GM18868 (cell line): ENCODE measurements around the gene TNS3.
A peak's percentile ranks its signal among the peaks of the same experiment; 100 is the strongest.
"Not testable (repeated sequence)": the region's sequence is repeated elsewhere in the genome, so short reads cannot be mapped to it uniquely, and the experiment has no call there.

Experiments used
- ATAC-seq: cut with Tn5 transposase; IDR thresholded peaks from one replicate; pipeline ENCODE4 v1.9.1; 2021; ENCODE audit warnings: mild to moderate bottlenecking, moderate library complexity; ENCODE audit not compliant: unreplicated experiment

Gene TNS3

DNA sequence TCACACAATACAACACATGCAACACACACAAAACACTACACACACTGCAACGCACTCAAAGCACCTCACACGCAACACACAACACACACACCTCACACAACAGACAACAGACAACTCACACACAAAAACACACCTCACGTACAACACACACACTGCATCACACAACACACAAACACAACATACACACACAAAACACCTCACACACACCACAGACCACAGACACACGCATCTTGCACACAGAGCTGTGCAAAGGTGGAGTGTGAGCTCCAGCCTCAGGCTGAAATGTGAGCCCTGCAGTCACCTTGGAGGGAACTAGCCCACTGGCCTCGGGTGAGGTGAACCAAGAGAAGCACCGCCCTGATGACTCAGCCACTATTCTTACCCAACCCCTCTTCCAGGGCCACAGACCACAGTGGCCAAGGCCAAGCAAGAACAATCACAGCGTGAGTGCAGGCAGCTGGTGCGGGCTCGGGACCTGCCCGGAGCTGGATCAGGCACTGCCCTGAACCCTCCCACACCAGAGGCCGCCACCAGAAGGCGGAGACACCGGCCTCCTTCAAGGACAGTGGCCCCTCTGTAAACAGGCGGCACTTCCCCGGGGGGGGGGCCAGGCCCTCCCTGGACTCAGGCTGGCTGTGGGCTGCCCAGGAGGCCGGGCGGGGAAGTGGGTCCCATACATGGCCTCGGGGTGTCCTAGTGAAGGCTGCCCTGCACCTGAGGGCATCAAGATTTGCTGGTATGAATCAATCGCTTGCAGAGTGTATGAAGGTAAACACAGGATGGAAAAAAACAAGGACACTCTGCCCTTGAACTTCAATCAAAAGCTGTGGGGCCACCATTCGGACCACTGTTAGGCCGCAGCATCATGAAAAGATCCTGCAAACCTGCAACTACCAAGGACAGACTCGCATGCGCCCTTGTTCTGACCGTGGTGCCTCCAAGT lies 106.7 kb downstream of the TNS3 start:
- peak; percentile 87 for ATAC-seq

DNA sequence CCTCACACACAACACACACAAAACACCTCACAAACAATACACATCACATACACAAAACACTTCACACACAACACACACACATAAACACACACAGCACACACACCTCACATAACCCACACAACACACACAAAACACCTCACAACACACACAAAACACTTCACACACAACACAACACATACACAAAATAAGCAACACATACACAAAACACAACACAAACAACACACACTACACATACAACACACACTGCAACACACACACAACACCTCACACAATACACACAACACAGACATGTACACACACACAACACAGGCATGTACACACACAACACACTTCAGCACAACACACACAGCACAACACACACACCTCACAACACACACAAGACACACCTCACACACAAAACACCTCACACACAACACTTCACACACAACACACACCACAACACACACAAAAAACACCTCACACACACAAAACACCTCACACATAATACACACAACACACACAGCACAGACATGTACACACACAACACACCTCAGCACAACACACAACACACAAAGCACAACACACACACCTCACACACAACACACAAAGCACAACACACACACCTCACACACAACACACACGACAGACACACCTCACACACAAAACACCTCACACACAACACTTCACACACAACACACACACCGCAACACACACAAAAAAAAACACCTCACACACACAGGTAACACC lies 107.5 kb downstream of the TNS3 start:
- no peak for ATAC-seq

DNA sequence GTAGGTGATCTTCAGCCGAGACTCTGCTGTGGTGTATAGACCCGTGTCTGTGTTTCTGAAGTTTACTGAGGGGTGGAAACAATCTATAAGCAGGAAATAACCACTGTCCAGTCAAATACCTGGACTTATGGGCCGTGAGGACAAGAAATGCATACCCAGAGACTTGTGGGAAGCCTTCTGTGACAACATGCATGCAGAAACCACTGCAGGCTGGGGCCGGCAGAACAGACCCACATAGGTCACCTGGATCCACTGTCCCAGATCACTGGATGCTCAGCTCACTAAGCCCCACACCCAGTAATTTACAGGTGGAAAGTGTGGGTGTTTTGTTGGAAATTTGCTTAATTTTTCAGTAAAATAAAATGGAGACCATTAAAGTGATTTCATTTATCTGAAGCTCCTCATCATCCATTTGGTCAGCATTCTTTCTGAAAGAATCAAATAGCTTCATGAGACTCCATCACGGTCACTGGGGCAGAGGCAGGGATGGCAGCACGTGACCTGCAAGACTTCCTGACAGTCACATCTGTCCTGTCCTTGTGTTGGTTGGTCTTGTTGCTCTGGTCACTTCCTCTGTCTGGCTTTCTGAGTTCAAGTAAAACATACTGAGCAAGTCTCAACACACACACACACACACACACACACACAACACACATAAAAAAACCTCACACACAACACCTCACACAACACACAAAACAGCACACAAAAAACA lies 108.3 kb downstream of the TNS3 start:
- no peak for ATAC-seq

DNA sequence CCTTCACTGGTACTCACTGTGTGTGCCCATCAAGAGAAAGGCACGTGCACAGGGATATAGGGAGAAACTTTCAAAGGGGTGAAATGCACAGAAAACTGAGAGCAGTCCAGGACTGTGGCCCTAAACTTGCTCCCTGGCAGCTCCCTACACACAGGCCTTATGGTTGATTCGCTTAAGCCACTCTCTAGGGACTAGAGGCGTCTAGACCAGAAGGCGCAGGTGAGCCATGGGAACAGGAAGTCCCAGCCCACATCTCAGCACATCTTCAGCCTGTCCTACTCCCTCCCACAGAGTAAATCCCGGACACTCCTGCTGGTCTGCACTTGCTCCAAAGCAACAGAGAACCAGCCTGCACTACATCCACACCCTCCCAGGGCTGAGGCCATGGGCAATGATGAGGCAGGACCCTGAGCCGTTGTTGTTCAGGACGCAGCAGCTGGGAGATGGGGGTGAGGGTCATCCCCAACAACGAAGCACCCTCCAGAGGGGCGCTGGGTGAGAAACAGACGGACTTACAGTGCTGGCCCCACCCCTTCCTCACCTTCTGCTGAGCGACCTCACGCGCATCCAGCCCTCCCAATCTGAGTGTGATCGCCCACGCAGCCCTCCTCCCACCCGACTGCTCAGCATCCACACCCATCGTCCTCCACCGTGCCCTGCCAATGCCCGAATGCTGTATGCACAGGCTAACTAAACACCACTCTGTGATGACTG lies 109.3 kb downstream of the TNS3 start:
- ATAC-seq = no peak

DNA sequence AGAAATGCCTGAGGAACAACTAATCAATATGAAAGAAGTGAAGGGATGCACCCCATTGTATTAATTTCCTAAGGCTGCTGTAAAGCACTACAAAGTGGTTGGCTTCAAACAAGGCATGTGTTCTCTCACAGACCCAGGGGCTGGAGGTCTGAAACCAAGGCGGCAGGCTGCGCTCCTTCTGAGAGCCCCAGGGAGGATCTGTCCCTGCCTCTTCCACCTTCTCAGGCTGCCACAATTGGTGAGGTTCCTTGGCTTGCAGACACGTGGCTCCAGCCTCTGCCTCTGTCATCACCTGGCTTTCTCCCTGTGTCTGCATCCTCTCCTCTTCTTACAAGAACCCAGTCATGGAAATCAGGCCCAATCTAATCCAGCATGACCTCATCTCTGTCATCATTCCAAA lies 110.1 kb downstream of the TNS3 start:
- ATAC-seq = no peak

DNA sequence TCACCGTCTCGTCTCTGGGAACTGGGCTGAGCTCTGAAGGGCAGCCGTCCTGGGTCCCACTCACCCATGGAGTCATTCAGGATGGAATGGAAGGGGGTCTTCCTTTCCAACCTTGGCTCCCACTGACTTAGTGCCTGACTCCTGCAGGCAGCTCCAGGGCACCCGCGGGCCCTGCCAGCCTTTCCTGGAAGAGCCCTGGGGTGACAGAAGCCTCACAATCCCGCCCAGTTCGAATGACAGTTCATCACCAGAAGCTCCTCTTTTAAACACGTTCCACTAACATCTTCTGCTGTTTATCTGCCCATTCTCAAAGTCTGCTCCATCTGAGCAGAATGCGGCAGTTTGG lies 110.6 kb downstream of the TNS3 start:
- ATAC-seq = no peak

DNA sequence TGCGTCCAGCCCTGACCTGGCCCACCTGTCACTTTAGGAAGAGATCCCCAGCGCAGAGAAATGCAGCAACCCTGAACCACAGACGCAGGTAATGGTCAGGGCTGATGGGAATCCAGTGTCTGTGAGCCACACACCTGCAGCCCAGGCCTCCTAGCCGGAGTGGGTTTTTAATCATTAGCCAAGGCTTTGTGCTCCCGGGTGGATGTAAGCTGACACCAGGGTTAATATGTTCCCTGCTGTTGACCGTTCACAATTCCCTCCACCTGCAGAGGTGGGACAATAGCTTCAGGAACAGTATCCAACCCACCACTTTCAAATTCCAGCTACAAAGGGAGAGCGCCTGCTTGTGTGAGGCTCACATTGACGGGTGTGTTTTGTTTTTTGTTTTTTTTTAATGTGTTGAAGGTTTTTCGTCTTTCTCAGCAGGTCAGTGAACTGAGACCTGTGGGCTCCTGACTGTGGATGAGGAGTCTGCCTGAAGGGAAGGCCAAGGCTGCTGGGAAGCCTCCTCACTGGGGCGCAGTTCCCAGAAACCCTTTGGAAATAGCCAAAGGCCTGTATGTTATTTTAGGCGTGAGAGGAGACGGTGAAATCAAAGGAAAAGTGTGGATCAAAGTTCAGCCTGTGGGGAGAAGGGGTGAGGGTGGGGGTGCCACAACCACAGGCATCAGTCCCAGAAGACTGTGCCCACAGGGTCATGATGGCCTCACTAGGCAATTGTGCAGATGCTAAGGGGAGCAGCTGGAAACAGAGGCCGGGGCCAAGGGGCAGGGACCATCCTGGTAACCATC lies 111.1 kb downstream of the TNS3 start:
- no peak for ATAC-seq

DNA sequence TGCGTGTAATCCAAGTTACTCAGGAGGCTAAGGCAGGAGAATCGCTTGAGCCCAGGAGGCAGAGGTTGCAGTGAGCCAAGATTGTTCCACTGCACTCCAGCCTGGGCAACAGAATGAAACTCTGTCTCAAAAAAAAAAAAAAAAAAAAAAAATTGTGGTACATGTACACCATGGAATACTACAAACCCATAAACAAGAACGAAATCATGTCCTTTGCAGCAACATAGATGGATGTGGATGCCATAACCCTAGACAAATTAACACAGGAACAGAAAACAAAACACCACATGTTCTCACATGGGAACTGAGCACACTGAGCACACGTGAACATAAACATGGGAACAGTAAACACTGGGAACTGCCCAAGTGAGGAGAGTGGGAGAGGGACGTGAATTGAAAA lies 112.1 kb downstream of the TNS3 start:
- not testable (repeated sequence) for ATAC-seq

DNA sequence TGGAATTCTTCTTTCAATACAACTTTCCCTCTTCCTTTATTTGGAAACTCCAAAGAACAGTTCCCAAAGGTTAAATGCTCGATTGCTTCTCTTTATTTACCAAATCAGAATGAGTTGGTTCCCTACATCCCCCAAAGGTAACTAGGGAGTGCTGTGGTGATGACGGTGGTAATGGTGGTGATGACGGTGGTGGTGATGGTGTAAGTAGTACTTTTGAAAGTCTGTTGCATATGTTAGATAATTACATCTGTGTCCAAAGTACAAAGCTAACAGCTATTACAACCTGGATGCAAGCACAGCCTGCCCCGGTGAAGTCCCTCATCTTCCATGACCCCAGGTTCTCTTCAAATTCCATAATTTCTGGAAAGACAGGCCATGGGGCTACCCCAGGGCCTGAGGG lies 115.1 kb downstream of the TNS3 start:
- ATAC-seq = no peak

DNA sequence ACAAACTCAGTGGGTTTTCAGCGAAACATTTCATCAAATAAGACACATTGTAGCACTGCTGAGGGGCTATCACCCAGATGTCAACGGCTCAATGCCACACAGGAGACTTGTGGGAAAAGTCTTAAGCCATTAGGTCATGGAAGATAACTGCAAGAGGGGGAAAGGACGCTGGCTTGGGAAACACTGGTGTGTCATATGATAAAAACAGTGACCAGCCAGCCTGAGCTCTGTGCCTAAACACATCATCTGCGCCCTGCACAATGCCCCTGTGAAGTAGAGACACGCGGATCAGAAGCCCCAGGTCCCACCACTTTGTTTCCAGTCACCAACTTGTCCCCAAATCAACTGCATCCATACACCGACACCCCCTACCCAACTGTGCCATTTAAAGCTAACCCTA lies 116.7 kb downstream of the TNS3 start:
- ATAC-seq = no peak

DNA sequence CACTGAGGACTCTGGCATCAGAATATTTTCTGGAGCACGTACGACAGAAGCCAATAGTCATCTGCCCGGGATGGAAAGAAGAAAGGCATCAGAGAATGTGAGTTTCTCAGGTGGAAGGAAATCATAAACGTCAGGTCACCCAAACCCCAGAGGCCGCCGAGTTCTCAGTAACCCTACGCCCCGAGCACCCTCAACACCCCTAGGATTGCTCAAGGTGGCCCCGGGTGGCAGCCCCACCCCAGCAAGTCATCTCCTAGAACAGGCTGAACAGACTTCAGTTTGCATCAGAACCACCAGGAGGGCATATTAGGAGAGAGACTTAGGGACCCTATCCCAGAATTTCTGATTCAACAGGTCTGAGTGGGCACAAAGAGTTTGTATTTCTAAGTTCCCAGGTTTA lies 117.6 kb downstream of the TNS3 start:
- no peak for ATAC-seq

DNA sequence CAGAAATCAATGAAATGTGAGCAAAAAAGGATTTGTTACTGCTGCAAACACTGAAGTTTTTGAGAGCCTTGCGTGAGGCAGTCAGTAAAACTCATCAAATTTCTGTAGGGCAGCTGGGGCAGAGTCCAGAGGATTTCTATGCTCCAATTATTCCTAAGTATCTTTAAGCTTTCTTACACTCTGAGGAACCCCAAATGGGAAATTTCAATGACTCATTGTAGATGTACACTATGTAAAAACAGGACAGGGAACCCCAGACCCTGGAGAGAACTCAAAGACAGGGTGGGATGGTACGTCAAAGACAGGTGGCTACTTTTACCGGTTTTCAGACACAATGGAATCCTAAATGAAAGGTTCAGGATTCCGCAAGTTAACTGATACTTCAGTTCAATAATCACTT lies 120.2 kb downstream of the TNS3 start:
- ATAC-seq = no peak

DNA sequence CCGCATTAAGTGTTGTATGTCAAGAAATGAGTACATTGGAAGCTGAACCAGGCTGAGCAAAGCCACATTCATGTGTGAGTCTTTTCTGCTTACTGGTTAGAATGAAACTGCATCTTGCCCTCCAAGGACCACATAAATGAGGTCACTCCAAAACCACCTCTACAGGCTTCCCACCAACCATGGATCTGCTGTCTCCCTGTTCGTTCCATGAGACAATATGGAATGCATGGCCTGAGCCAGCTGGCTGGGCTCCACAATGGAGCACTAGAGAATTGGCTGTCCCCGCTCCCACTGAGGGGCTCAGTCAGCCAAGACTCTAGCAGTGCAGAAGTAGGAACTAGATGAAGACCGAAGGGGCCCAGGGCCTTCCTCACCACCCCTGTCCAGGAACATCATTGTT lies 120.8 kb downstream of the TNS3 start:
- ATAC-seq = no peak

DNA sequence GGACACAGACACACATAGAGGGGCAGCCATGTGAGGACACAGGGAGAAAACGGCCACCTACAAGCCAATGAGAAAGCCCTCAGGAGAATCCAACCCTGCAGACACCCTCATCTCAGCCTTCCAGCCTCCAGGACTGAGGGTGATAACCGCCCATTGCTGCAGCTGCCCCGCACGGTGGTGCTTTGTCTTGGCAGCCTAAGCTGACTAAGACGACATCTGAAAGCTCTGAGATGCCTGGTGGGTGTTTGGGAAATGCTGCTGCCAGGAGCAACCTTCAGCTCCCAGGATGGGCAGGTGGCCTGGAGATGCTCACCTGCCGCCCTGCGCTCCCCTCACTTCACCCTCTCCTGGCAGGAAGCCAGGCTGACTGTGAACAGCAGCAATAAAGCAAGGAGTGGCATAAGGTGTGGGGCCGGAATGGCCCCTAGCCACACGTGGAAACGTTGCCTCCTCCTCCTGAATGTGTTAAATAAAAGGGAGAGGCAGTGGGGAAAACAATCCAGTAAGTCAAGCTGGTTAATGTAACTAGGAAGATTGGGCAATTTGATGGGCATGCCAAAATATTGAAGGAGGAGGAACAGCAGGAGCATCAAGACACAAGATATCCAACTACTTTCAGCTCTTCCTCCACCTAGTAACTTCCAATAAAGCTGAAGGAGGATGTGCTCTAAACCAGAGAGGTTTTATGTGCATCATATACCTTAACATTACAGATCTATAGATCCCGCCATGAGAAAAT lies 121.5 kb downstream of the TNS3 start:
- no peak for ATAC-seq

DNA sequence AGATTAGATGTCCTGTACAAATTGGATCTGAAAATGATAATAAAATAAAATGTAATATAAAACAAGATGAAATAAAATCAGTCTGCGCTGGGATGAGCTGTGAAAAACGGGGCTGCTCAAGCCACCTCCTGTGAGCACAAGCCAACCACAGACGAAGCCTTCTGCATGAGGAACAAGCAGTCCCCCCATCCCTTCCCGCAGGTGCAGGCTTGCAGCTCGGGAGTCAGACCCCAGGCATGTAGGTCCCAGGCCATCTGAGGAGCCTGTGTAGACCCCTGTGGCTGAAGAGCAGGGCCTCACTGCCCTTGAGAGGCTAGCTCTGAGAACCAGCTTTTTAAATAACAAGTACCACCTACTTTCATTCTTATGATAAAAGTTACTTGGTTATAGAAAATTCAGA lies 123.4 kb downstream of the TNS3 start:
- no peak for ATAC-seq

DNA sequence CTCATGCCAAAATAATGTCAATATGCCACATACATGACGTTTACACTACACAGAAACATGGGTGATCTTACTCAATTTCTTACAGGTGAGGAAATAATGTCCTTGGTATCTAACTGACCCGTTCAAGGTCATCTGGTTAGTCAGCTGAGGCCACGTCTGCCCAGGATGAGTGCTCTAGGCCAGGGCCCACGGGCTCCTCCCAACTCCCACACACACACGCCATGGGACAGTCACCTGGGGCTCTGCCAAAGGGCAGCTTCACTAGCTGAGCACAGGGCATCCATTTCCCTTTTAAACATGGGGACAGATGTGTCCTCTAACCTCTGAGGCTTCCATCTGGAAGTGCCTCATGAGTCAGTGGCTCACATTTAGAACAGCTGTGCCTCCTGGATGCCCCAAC lies 123.9 kb downstream of the TNS3 start:
- no peak for ATAC-seq

DNA sequence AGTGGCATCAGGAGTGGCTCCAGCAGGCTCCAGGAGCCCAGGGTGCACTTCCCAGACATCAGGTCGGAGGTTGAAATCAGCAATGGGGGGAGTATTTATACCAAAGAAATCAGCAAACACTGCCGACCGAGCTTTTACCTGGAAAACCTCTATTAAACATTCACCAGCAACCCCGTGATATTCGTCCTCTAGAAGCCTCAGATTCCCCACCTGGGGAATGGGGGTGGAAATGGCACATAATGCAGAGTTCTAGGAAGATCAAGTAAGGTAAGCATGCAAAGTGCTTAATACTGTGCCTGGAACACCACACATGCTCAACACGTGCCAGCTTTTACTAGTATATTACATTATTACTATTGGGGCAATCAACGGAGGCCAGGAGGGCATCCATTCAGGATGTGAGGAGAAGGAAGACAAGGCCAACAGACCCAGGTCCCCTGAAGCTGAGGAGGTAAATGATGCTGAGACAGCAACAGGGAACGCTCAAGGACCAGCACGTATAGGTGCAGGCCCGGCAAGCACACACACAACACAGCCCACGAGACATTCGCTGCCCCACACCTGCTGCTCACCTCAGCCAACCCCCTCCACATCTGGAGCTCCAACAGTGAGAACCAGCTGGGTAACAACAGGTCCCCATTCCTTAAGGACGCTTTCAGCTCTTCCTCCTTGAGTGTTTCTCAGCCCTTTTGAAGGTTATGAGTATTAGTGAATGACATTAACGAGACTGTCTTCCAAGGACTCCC lies 125.5 kb downstream of the TNS3 start:
- no peak for ATAC-seq

DNA sequence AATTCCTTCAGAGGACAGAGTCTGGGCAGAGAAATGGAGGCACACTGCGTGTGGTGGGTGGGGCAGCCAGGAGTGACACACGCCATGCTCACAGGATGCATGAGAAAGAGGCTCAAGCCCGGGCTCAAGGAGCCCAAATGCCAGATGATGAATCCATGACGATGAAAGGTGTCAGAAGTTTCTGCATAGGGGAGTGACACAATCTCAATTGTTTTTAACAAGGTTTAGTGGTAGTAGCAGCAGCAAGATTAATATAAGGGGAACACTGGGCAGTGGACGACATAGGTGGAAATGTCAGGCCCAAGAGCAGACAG lies 126.1 kb downstream of the TNS3 start:
- no peak for ATAC-seq
